ACHN (cell line): ENCODE measurements around the gene BRD3.

Experiments used
- DNase-seq: peaks from one replicate; pipeline ENCODE4 v3.0.0-alpha.2; 2015
- in situ Hi-C: cut with HindIII; loops from 2 replicates; pipeline ENCODE4 v1.10.0; 2017; ENCODE audit warnings: low sequenced_read_pairs, low pct_ligation_motif_present, low pct_unique_long_range_greater_than_20kb

BRD3 gene

DNA sequence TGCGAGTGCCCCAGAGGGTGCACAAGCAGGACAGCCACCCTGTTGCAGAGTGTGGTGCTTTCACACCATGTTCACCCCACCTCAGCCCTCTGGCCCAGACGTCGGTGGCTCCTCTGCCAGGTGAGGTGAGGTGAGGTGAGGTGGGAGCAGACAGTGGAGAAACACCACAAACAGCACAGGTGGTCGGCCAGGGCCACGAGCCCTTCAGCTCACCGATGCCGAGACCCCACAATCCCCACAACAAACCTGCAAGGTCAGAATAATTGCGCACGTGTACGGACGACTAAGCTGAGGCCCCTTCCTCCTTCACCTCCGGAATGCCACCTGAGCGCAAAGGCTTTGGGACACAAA is 10.5 kb downstream of the BRD3 start:
- no peak for DNase-seq
- in situ Hi-C loops = no loop called here

GRCh38 chr9:134056483-134057306 is 11.1 kb downstream of the BRD3 start:
- in situ Hi-C loops = no loop called here

DNA sequence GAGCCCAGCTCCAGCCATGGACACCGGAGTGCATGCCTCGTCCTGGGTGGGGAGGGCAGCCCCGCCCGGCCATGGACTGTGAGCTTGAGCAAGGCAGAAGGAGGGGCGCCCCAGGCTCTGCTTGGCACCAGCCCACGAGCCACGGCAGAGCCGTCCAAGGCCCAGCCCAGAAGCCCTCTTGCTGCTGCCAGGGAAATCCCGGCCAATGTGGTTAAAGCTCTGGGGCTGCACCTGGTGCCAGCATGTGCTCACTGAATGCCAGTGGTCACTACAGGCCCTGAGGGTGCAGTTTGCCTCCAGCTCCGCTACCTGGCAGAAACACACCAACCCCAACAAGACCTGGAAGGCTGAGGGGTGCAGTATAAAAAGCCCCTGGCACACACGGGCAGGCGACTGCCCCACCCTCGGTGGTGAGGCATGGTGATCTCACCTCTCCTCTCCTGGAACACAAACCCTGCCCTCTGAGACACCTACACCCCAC is 11.8 kb downstream of the BRD3 start:
- DNase-seq = peak; percentile 54
- in situ Hi-C loops = no loop called here

More at GRCh38 chr9:134056483-134057306, 11.1 kb downstream of the BRD3 start:
- no peak for DNase-seq

GRCh38 chr9:134054891-134055811 is 12.7 kb downstream of the BRD3 start:
- in situ Hi-C loops = no loop called here
- no peak for DNase-seq

- in situ Hi-C loops = no loop called here
Measured at GRCh38 chr9:134053941-134054761, 13.7 kb downstream of the BRD3 start.

GRCh38 chr9:134053401-134053871 is 14.4 kb downstream of the BRD3 start:
- in situ Hi-C loops = no loop called here
- DNase-seq = no peak

More at GRCh38 chr9:134053941-134054761, 13.7 kb downstream of the BRD3 start:
- no peak for DNase-seq

GRCh38 chr9:134052941-134053340 is 14.9 kb downstream of the BRD3 start:
- in situ Hi-C loops = no loop called here
- no peak for DNase-seq

GRCh38 chr9:134052491-134052890 is 15.3 kb downstream of the BRD3 start:
- in situ Hi-C loops = no loop called here

GRCh38 chr9:134051319-134051718 is 16.5 kb downstream of the BRD3 start:
- DNase-seq = no peak
- in situ Hi-C loops = no loop called here

More at GRCh38 chr9:134052491-134052890, 15.3 kb downstream of the BRD3 start:
- no peak for DNase-seq

GRCh38 chr9:134050726-134051125 is 17.1 kb downstream of the BRD3 start:
- no peak for DNase-seq
- in situ Hi-C loops = no loop called here

DNA sequence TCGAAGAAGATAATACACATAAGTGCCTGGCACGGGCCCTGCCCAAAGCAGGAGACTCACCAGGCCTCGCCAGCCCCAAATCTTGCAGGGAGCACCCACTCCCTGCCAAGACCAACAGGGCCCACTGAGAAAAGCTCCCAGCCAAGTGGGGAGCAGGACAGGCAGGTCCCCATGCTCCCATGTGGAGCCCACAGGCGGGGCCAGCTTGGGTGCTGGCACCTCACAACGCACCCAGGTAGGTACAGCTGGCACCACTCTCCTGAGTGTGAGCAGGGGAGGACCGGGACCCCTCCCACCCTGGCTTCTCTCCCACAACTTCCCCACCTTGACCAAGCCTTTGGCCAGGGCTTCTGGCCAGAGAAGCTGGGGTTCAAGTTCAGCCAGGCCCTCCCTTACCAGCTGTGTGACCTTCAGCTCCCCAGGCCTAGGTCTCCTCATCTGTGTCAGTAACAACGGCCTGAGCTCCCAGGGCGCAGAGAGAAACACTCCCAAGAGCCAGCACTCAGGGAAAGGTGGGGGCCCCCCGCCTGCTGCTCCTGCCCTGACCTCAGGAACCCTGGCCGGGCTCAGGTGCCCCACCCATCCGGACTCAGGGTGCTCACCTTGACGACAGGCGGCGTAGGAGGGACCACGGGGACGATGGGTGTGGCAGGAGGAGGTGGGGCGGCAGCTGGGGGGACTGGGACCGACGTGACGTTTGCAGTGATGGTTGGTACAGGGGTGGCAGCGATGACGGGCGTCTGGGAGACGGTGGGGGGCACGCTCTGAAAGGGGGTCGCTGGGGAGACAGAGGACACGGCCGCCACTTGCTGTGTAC is 17.8 kb downstream of the BRD3 start:
- DNase-seq = no peak
- in situ Hi-C loops = no loop called here

DNA sequence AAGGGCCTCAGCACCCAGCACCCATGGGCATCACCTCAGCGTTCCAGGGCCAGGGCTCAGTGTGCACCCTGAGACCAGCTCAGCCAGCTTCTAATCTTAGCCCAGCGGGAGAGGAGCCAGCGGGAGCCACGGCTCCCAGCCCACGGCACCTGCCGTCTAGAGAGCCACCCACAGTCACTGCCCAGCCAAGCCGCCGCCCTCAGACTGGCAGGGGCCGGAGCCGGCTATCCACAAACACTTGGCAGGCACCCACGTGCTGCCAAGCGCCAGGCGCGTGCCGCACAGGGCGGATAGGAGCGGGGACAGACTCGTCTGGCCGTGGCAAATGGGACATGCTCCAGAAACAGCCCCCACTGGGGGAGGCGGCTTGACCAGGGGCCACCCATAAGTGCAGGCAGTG is 18.6 kb downstream of the BRD3 start:
- DNase-seq = no peak
- in situ Hi-C loops = no loop called here

DNA sequence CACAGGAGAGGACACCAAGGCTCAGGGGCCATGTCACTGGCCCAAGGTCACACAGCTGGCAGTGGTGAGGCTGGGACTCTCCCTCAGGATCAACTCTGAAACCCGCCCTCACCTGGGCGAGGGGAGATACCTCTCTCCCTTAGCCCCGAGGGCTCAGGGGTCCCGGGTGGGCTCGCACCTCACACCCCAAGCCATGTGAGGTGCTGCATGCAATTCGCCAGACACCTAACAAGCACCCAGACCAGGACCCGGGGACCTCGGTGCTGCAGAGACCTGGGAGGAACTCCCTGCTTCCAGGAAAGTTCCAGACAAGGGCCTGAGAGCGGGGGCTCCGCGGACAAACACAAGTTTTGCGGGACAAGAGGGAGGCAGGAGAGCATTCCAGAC is 19.3 kb downstream of the BRD3 start:
- in situ Hi-C loops = no loop called here
- DNase-seq = no peak

- DNase-seq = no peak
- in situ Hi-C loops = no loop called here
Measured at GRCh38 chr9:134047868-134048581, 19.8 kb downstream of the BRD3 start.

DNA sequence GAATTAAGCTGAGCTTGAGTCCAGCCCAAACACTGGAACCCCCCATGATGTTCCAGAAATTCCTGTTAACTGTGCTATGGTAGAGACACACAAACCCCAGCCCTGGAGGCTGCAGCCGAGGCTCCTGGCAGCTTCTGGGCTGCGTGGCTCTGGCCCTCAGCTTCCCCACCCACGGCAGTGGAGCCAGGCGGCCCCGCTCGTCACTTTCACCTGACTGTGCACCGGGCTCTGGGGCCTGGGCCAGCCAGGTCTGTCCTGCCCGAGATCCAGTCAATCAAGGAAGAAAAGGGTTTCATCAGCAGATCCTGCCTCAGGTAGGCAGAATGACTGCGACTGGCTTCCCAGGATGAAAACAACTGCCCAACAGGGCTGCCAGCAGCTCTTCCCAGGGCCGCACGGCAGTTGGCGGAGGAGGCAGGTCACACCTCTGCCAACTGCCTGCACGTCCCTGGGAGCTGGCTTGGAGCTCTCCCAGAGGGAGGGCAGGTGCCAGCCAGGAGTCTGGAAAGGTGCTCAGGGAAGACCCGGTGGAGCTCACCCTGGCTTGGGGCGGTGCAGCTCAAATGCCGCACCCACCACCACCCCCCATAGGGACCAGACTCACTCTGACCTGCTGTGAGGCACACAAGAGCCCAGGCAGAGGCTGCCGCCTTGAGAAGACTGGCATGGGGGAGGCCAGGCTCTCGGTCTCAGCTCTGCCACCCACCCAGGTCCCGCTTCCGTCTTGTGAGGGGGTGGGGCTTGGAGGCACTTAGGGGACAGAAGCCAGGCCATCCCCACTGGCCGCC is 20.7 kb downstream of the BRD3 start:
- DNase-seq = no peak
- in situ Hi-C loops = no loop called here

DNA sequence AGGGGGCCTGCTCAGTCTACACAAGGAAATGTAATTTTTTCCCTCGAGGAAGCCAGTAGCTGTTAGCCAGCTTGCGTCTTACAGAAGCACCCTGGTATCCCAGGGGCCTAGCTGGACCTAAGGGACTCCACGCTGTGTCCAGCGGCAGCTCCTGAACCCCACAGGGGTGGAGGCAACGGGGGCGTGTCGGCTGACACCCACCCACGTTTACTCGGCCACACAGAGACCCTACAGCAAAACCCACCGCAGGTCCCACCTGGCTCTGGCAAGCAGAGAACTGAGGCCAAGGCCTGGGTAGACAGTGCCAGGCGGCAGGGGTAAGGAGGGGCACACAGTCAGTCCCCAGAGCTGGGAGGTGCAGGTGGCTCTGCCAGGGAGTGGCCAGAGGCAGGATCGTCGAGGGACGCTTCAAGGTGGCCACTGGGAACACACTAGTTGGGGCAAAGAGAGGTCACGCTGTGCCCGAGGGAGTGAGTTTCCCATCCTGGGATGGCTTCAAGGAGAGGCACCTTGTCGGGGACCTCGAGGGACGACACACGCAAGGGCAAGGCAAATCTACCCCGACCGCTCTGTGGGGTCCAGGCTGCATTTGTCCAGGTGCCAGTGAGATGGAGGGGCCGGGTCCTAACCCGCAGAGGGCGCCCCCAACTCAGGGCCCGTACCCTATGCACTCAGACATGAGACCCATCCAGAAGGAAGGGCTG is 21.8 kb downstream of the BRD3 start:
- in situ Hi-C loops = no loop called here
- no peak for DNase-seq
